ENCODE measurements around the gene QSER1.

The QSER1 gene

GRCh38 chr11:32849761-32850160 is 42.9 kb upstream of the QSER1 start:
- TF ChIP-seq CTCF (IDR thresholded peaks at IDR 0.05; ENCODE audit: insufficient read depth, low read length, poor library complexity, severe bottlenecking) (no peak), EZH2phosphoT487 (conservative IDR thresholded peaks at IDR 0.05; ENCODE audit: low read length) (no peak)
- Histone ChIP-seq H3K36me3 (ENCODE audit: low read length) (no peaks in the 10 kb centered on the region), H3K4me2 (ENCODE audit: low read depth, low read length, poor library complexity, severe bottlenecking) (no peak overlapping the region), H3K27me3 (ENCODE audit: low read length) (no peaks in the 10 kb centered on the region), H2AFZ (ENCODE audit: low read depth, low read length, severe bottlenecking) (no peak overlapping the region), H3K4me3 (ENCODE audit: insufficient read depth, low read length, poor library complexity, severe bottlenecking) (no peak overlapping the region), H3K9ac (ENCODE audit: low read length) (no peak overlapping the region), H3F3A (ENCODE audit: insufficient read depth) (no peaks in the 10 kb centered on the region), H4K20me1 (ENCODE audit: low read depth, low read length) (no peaks in the 10 kb centered on the region), H3K9me2 (replicated peaks; ENCODE audit: insufficient read depth, low read length) (no peaks in the 10 kb centered on the region), H3K27ac (ENCODE audit: low read depth, low read length) (no peak overlapping the region), H3K9me3 (ENCODE audit: insufficient read depth, low read length) (no peaks in the 10 kb centered on the region), H3K79me2 (ENCODE audit: insufficient read depth, low read length) (no peaks in the 10 kb centered on the region)

DNA sequence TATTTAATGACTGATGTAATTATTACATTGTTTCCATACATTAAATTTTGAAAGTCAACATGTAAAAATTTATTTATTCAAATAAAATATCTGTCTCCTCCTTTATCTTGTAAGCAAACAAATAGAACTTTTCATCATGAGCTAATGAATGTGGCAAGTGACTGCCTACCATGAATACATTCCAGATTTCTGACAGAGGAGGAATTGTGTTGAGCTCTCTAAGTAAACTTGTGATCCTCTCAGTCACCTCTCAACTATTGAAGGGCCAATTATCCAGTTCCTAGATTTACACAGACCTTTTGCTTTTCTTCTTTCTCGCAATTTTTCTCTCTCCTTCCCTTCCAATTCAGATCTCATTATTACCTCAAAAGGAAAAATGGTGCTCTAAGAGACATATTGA is 41.4 kb upstream of the QSER1 start:
- H3K36me3 ChIP-seq (ENCODE audit: low read length), result no peaks in the 10 kb centered on the region
- H3K9ac ChIP-seq (ENCODE audit: low read length), result no peak overlapping the region
- H3K4me3 ChIP-seq (ENCODE audit: insufficient read depth, low read length, poor library complexity, severe bottlenecking), result no peak overlapping the region
- H3K27ac ChIP-seq (ENCODE audit: low read depth, low read length), result no peak overlapping the region
- no peaks in the 10 kb centered on the region for H3K79me2 ChIP-seq (ENCODE audit: insufficient read depth, low read length)
- H4K20me1 ChIP-seq (ENCODE audit: low read depth, low read length), result no peaks in the 10 kb centered on the region
- no peak overlapping the region for H2AFZ ChIP-seq (ENCODE audit: low read depth, low read length, severe bottlenecking)
- no peaks in the 10 kb centered on the region for H3K9me2 ChIP-seq (replicated peaks; ENCODE audit: insufficient read depth, low read length)
- H3K4me2 ChIP-seq (ENCODE audit: low read depth, low read length, poor library complexity, severe bottlenecking), result no peak overlapping the region
- no peaks in the 10 kb centered on the region for H3K27me3 ChIP-seq (ENCODE audit: low read length)
- H3K9me3 ChIP-seq (ENCODE audit: insufficient read depth, low read length), result no peaks in the 10 kb centered on the region
- H3F3A ChIP-seq (ENCODE audit: insufficient read depth), result no peaks in the 10 kb centered on the region
- TF ChIP-seq EZH2phosphoT487 (conservative IDR thresholded peaks at IDR 0.05; ENCODE audit: low read length), result no peak
- no peak for TF ChIP-seq CTCF (IDR thresholded peaks at IDR 0.05; ENCODE audit: insufficient read depth, low read length, poor library complexity, severe bottlenecking)

GRCh38 chr11:32852207-32852606 is 40.4 kb upstream of the QSER1 start:
- no peak overlapping the region for H2AFZ ChIP-seq (ENCODE audit: low read depth, low read length, severe bottlenecking)
- no peak overlapping the region for H3K9ac ChIP-seq (ENCODE audit: low read length)
- H3K4me2 ChIP-seq (ENCODE audit: low read depth, low read length, poor library complexity, severe bottlenecking), result no peak overlapping the region
- H3K27me3 ChIP-seq (ENCODE audit: low read length), result no peaks in the 10 kb centered on the region
- H3K9me3 ChIP-seq (ENCODE audit: insufficient read depth, low read length), result no peaks in the 10 kb centered on the region
- no peaks in the 10 kb centered on the region for H3K79me2 ChIP-seq (ENCODE audit: insufficient read depth, low read length)
- H3K9me2 ChIP-seq (replicated peaks; ENCODE audit: insufficient read depth, low read length), result no peaks in the 10 kb centered on the region
- H3K36me3 ChIP-seq (ENCODE audit: low read length), result no peaks in the 10 kb centered on the region
- TF ChIP-seq EZH2phosphoT487 (conservative IDR thresholded peaks at IDR 0.05; ENCODE audit: low read length) (no peak), CTCF (IDR thresholded peaks at IDR 0.05; ENCODE audit: insufficient read depth, low read length, poor library complexity, severe bottlenecking) (no peak)
- no peaks in the 10 kb centered on the region for H3F3A ChIP-seq (ENCODE audit: insufficient read depth)
- H3K27ac ChIP-seq (ENCODE audit: low read depth, low read length), result no peak overlapping the region
- H4K20me1 ChIP-seq (ENCODE audit: low read depth, low read length), result no peaks in the 10 kb centered on the region
- no peak overlapping the region for H3K4me3 ChIP-seq (ENCODE audit: insufficient read depth, low read length, poor library complexity, severe bottlenecking)

DNA sequence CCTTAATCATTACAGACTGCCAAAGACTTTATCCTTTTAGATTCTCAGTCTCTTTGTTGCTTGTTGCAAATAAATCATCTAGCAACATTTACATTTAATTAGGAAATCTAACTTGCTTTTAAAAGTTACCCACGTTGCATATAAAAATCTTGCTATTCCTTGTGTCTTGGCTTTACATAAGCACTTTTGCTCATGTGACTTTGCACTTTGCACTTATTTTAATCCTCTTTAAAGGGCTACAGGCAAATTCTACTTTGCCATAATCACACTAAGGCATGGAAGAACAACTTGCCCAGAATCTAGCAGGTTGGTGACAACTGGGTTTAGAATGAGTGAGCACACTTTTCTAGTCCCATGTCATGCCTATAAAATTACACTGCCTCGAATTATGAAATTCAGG is 37.0 kb upstream of the QSER1 start:
- Histone ChIP-seq H3K9ac (ENCODE audit: low read length) (no peak overlapping the region), H3F3A (ENCODE audit: insufficient read depth) (no peaks in the 10 kb centered on the region), H3K27ac (ENCODE audit: low read depth, low read length) (no peak overlapping the region), H3K9me3 (ENCODE audit: insufficient read depth, low read length) (no peaks in the 10 kb centered on the region), H3K4me3 (ENCODE audit: insufficient read depth, low read length, poor library complexity, severe bottlenecking) (no peak overlapping the region), H4K20me1 (ENCODE audit: low read depth, low read length) (no peaks in the 10 kb centered on the region), H3K27me3 (ENCODE audit: low read length) (no peaks in the 10 kb centered on the region), H3K79me2 (ENCODE audit: insufficient read depth, low read length) (no peaks in the 10 kb centered on the region), H3K4me2 (ENCODE audit: low read depth, low read length, poor library complexity, severe bottlenecking) (no peak overlapping the region), H2AFZ (ENCODE audit: low read depth, low read length, severe bottlenecking) (no peak overlapping the region), H3K9me2 (replicated peaks; ENCODE audit: insufficient read depth, low read length) (no peaks in the 10 kb centered on the region), H3K36me3 (ENCODE audit: low read length) (no peaks in the 10 kb centered on the region)
- TF ChIP-seq CTCF (IDR thresholded peaks at IDR 0.05; ENCODE audit: insufficient read depth, low read length, poor library complexity, severe bottlenecking) (no peak), EZH2phosphoT487 (conservative IDR thresholded peaks at IDR 0.05; ENCODE audit: low read length) (no peak)

Measured in SU-DHL-6 (cell line).